ENCODE measurements around the gene SPAG16.

SPAG16 gene

GRCh38 chr2:214410918-214411554 lies 1126.8 kb downstream of the SPAG16 start, which contains the start of gene VWC2L:
TSS of gene VWC2L (plus strand) at chr2:214411054. CDS start at chr2:214414194, 3,140 bp downstream.
- H3K36me3 Mint-ChIP-seq (ENCODE audit: insufficient read depth): no peaks in the 10 kb centered on the region
- no peak for DNase-seq

GRCh38 chr2:214412679-214413078 lies 1128.4 kb downstream of the SPAG16 start:
- no peaks in the 10 kb centered on the region for H3K9me3 Mint-ChIP-seq
- no peak for DNase-seq
- ATAC-seq (replicated peaks): no peak
- H3K4me3 Mint-ChIP-seq: no peak overlapping the region
- H3K36me3 Mint-ChIP-seq (ENCODE audit: insufficient read depth): no peaks in the 10 kb centered on the region
- H3K27ac Mint-ChIP-seq: no peak overlapping the region
- H3K27me3 Mint-ChIP-seq: no peaks in the 10 kb centered on the region
- no peaks in the 10 kb centered on the region for H3K4me1 Mint-ChIP-seq (ENCODE audit: low read depth in 2 of 2)

More at GRCh38 chr2:214410918-214411554, 1126.8 kb downstream of the SPAG16 start, which contains the start of gene VWC2L:
- no peak for ATAC-seq (replicated peaks)
- H3K4me3 Mint-ChIP-seq: no peak within 1 kb of the TSS
- no peaks in the 10 kb centered on the region for H3K9me3 Mint-ChIP-seq
- no peak within 1 kb of the TSS for H3K27ac Mint-ChIP-seq
- H3K27me3 Mint-ChIP-seq: no peaks in the 10 kb centered on the region
- no peaks in the 10 kb centered on the region for H3K4me1 Mint-ChIP-seq (ENCODE audit: low read depth in 2 of 2)

DNA sequence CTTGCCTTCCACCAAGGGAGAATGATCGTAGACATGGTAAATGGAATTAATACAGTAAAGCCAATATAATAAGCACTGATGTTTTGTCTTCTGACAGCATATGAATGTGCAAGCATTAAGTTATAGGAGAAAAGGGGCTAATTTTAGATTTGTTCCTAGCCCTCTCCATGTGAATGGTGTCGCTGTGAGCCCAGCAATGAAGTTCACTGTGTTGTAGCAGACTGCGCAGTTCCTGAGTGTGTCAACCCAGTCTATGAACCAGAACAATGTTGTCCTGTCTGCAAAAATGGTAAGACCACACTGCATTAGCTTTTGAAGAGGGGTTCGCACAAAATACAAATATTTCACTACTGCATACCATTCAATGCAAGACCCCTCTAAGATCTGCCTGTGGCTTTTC lies 1152.2 kb downstream of the SPAG16 start:
- H3K9me3 Mint-ChIP-seq: no peaks in the 10 kb centered on the region
- H3K27me3 Mint-ChIP-seq: no peaks in the 10 kb centered on the region
- H3K4me1 Mint-ChIP-seq (ENCODE audit: low read depth in 2 of 2): no peaks in the 10 kb centered on the region
- no peak overlapping the region for H3K27ac Mint-ChIP-seq
- ATAC-seq (replicated peaks) (no peak), DNase-seq (no peak)
- no peak overlapping the region for H3K4me3 Mint-ChIP-seq
- no peaks in the 10 kb centered on the region for H3K36me3 Mint-ChIP-seq (ENCODE audit: insufficient read depth)

DNA sequence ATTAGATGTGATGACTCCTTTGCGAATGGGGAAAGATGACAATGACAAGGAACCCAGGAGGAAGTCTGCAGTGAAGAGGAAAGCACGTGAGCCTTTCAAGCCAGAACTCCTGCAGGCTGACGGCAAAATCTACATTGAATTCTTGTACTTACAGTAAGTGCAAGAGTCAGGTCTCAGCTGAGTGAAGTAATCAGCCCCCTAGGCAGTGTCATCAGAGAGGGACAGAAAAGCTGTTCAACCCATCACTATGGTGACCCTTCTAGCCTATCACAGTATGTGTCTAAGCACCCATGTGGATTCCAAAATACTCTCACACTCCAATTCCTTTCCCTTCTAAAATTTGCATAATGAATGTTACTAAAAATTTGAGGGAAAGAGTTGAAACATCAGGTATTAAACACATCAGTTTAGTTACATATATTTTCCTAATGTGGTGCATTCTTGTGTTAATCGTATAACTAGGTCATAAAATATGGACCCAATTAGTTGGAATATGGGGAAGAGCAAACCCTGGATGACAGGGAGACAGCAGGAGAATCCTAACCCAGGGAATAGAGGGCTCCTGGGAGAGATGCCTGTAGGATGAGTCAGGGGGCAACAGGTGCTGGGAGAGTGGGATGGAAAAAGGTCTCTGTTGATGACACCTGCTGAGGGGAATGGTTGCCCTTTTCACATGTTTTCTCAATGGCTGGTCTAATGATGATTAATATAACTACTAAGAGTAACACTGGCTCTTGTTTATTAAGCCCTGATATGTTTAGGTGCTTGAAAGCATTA lies 1166.0 kb downstream of the SPAG16 start:
- Mint-ChIP-seq H3K9me3 (peaks cover 0 to 7% of the 10 kb centered on the region in 2 donors), H3K36me3 (ENCODE audit: insufficient read depth) (no peaks in the 10 kb centered on the region), H3K27ac (no peak overlapping the region), H3K4me1 (ENCODE audit: low read depth in 2 of 2) (no peaks in the 10 kb centered on the region), H3K4me3 (no peak overlapping the region), H3K27me3 (no peaks in the 10 kb centered on the region)
- DNase-seq (no peak), ATAC-seq (replicated peaks) (no peak)

DNA sequence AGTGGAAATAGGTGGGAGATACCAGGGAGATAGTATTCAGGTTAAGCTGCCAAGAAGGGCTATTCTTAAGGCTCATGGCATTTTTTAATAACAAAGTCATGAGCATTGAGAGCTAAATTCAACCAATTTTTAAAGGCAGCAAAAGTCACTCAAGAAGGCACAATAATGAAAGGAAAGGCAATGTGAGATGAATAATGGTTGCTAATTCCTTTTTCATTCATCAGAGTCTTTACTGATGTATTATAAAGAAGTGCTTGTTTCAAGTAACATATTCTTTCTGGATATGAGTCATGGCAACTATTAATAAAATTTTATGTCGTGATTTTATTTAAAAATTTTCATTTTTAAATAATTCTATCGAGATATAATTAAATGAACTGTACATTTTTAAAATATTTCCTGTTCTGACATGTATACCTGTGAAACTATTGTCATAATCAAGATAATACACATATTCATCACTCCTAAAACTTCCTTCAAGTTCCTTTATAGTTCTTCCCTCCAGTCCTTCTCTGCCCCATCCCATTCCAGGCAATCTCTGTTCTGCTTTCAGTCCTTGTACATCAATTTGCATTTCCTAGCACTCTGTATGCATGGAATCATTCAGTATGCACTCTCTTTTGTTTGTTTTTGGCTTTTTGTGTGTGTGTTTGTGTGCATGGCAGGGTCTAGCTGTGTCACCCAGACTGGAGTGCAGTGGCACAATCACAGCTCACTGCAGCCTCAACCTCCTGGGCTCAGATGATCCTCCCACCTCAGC lies 1167.4 kb downstream of the SPAG16 start:
- Mint-ChIP-seq H3K9me3 (peaks cover 0 to 7% of the 10 kb centered on the region in 2 donors), H3K27ac (no peak overlapping the region), H3K27me3 (no peaks in the 10 kb centered on the region), H3K4me3 (no peak overlapping the region), H3K36me3 (ENCODE audit: insufficient read depth) (no peaks in the 10 kb centered on the region), H3K4me1 (ENCODE audit: low read depth in 2 of 2) (no peaks in the 10 kb centered on the region)
- no peak for DNase-seq
- no peak for ATAC-seq (replicated peaks)
